PC-9 (cell line): ENCODE data around the gene KIAA0232.

ENCODE experiments used
- CTCF ChIP-seq: fragments of 200-600 bp; sonication (generic); conservative IDR thresholded peaks from 2 replicates; pipeline ENCODE4 v1.6.1; 2017; ENCODE audit warnings: mixed run types, antibody characterized with exemption, mild to moderate bottlenecking, moderate library complexity
- EZH2 ChIP-seq: fragments of 200-600 bp; sonication (generic); IDR thresholded peaks from 2 replicates; pipeline ENCODE4 v1.8.0; 2017; ENCODE audit warnings: antibody characterized with exemption, low read depth

- TF ChIP-seq CTCF (no peak), EZH2 (no peak)
These were observed 127.4 kb downstream of the KIAA0232 start for GRCh38 chr4:6909970-6910339.
